Ascending aorta (tissue), 2 donors: ENCODE measurements around the gene FGD3. TPM values are rescaled to one million over a fixed set of nuclear protein-coding genes. Genes with fewer than 3 reads are reported as not detected.

Source experiments
- DNase-seq, 2 donors: peaks; one replicate each; pipeline ENCODE4 v3.0.0-alpha.2; 2019; ENCODE audit warnings: low spot score in 2 of 2
- H3K27ac ChIP-seq, 2 donors: fragments of 200-600 bp; sonication (generic); one replicate each; pipeline ENCODE4 v1.5.1; 2016 to 2017; ENCODE audit warnings: mild to moderate bottlenecking in 1 of 2
- H3K27me3 ChIP-seq: fragments of 200-600 bp; sonication (generic); one replicate; pipeline ENCODE4 v1.5.1; 2017
- H3K36me3 ChIP-seq, 2 donors: fragments of 200-600 bp; sonication (generic); one replicate each; pipeline ENCODE4 v1.5.1; 2016
- H3K4me1 ChIP-seq, 2 donors: fragments of 200-600 bp; sonication (generic); one replicate each; pipeline ENCODE4 v1.5.1; 2016 to 2017; ENCODE audit warnings: mild to moderate bottlenecking in 1 of 2
- H3K4me3 ChIP-seq, 2 donors: fragments of 200-600 bp; sonication (generic); one replicate each; pipeline ENCODE4 v1.5.1; 2016 to 2017; ENCODE audit warnings: mild to moderate bottlenecking in 1 of 2
- H3K9me3 ChIP-seq, 2 donors: fragments of 200-600 bp; sonication (generic); one replicate each; pipeline ENCODE4 v1.5.1; 2016
- CTCF ChIP-seq, 3 experiments: fragments of 200-600 bp in 2 of 3; fragments of 450-650 bp in 1 of 3; sonication (generic) in 2 of 3; IDR thresholded peaks; one replicate each; pipeline ENCODE4 v1.5.1; 2016 to 2019; ENCODE audit warnings: antibody characterized with exemption in 3 of 3, mild to moderate bottlenecking in 1 of 3, moderate library complexity in 1 of 3
- intact Hi-C: fragments of 100-400 bp; cut with DNase I; formaldehyde crosslinking; loops from one replicate; pipeline ENCODE4 v1.15.1; 2023
- total RNA-seq: library from RNA; depleted of rRNA; stranded (reverse); fragments of >200 nt; gene quantifications from one replicate; pipeline ENCODE4 v1.1.0, GENCODE V29; 2016

FGD3 gene
- total RNA-seq, 1 donor from 2014 or later, result 20.8 TPM

DNA sequence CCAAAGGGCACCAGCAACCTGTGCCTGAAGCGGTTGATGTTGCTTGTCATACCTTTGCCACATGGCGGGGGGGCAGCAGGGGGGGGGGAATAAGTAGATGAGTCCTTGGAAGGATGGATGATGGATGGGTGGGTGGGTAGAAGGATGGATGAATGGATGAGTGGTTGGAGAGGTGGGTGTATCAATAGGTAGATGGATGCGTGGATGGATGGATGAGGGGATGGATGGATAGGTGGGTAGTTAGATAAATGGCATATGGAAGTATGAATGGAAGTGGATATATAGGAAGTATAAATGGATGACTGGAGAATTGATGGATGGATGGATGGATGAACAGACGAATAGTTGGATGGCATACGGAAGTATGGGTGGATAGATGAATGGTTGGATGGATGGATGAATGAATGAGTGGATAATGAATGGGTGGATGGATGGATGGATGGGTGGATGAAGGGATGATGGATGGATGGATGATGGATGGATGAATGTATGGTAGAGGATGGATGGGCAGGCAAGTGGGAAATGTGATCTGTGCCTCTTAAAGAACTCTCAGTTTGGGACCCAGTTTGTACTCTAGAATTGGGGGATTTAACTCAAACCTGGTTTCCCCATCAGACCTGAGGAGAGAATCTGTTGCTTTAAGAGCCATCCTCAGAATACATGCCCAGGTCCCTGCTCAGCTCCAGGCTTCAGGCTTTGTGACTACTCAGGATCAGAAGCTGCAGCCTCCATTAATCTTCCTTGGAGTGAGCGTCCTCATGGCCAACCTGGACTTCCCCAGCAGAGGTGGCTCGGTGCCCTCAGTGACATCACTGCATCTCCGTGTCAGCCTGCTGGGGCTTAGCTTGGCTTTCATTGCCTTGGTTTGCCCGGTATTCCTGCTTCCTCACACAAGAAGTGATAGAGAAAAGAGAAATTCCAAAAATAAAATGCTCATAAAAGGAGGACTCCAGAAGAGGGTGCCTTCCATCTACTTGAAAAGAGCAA lies 83.6 kb downstream of the FGD3 start:
- H3K36me3 ChIP-seq, result no peaks in the 10 kb centered on the region
- no peaks in the 10 kb centered on the region for H3K27me3 ChIP-seq
- no peak for DNase-seq
- no peaks in the 10 kb centered on the region for H3K4me1 ChIP-seq
- H3K9me3 ChIP-seq, result no peaks in the 10 kb centered on the region
- no peak overlapping the region for H3K4me3 ChIP-seq
- intact Hi-C loops, result no loop called here
- H3K27ac ChIP-seq, result no peak overlapping the region
- TF ChIP-seq CTCF (IDR thresholded peaks at IDR 0.05), result no peak

DNA sequence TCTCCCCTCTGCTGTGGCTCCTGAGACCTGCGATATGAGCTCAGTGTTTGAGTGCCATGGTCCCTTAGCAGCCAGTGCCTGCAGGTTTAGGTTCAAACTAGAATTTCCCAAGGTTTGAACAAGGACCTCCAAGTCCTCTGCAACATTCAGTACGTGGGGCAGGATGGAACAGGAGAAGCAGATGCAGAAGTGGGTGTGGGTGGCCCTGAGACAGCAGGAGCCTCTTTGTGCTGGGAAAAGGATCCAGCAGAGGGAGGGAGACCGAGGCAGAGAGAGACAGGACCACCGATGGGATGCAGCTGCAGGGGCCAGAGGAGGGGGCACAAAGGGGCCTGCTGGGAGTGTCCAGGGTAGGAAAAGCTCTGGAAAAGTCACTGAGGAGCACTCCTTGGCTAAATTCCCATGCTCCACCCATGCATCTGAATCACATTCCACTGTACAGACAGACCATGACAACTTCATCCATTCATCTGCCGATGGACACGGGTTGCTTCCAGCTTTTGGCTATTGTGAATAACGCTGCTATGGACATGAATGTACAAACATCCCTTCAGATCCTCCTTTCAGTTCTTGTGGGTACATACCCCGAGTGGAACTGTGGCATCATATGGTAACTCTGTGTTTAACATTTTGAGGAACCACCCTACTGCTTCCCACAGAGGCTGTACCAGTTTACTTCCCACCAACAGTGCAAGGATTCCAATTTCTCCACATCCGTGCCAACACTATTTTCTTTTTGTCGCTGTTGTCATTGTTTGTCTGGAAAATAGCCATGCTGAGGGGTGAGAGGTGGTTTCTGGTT lies 84.5 kb downstream of the FGD3 start:
- no peak for DNase-seq
- intact Hi-C loops, result no loop called here
- no peak for TF ChIP-seq CTCF (IDR thresholded peaks at IDR 0.05)

GRCh38 chr9:93032545-93032944 lies 85.2 kb downstream of the FGD3 start:
- no peaks in the 10 kb centered on the region for H3K36me3 ChIP-seq
- H3K27me3 ChIP-seq, result no peaks in the 10 kb centered on the region
- no peak overlapping the region for H3K4me3 ChIP-seq
- H3K4me1 ChIP-seq, result no peaks in the 10 kb centered on the region
- no peak overlapping the region for H3K27ac ChIP-seq
- no peak for TF ChIP-seq CTCF (IDR thresholded peaks at IDR 0.05)
- DNase-seq, result no peak
- no peaks in the 10 kb centered on the region for H3K9me3 ChIP-seq
- intact Hi-C loops, result no loop called here

More for the DNA sequence above, 84.5 kb downstream of the FGD3 start:
- Histone ChIP-seq H3K27me3 (no peaks in the 10 kb centered on the region), H3K4me1 (no peaks in the 10 kb centered on the region), H3K27ac (no peak overlapping the region), H3K9me3 (no peaks in the 10 kb centered on the region), H3K4me3 (no peak overlapping the region), H3K36me3 (no peaks in the 10 kb centered on the region)

- H3K4me3 ChIP-seq, result no peak overlapping the region
- TF ChIP-seq CTCF (IDR thresholded peaks at IDR 0.05), result no peak
- H3K27me3 ChIP-seq, result no peaks in the 10 kb centered on the region
- no peak for DNase-seq
- H3K27ac ChIP-seq, result no peak overlapping the region
- H3K36me3 ChIP-seq, result no peaks in the 10 kb centered on the region
- intact Hi-C loops, result no loop called here
- H3K4me1 ChIP-seq, result no peaks in the 10 kb centered on the region
- H3K9me3 ChIP-seq, result no peaks in the 10 kb centered on the region
These were observed 86.2 kb downstream of the FGD3 start for GRCh38 chr9:93033531-93033930.

DNA sequence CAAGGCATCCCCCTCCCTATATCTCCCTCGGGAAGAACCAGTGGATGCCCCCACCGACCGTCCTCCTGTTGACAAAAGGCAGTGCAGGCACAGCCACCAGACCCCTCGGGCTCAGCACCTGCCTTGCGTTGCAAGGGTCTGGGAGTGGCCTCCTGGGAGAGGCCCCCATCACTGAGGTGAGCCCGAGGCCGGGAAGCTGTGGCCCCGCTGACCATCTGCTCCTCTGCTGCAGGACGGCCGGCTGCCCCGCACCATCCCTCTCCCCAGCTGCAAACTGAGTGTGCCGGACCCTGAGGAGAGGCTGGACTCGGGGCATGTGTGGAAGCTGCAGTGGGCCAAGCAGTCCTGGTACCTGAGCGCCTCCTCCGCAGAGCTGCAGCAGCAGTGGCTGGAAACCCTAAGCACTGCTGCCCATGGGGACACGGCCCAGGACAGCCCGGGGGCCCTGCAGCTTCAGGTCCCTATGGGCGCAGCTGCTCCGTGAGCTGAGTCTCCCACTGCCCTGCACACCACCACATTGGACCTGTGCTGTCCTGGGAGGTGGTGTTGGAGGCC lies 87.9 kb downstream of the FGD3 start:
- H3K4me1 ChIP-seq, result no peaks in the 10 kb centered on the region
- no peak for DNase-seq
- H3K27ac ChIP-seq, result no peak overlapping the region
- no peaks in the 10 kb centered on the region for H3K9me3 ChIP-seq
- no peak for TF ChIP-seq CTCF (IDR thresholded peaks at IDR 0.05)
- intact Hi-C loops, result no loop called here
- no peak overlapping the region for H3K4me3 ChIP-seq
- no peaks in the 10 kb centered on the region for H3K27me3 ChIP-seq
- no peaks in the 10 kb centered on the region for H3K36me3 ChIP-seq
